Testis (tissue), 2 donors: ENCODE data around the gene ZBTB33.

ENCODE experiments used
- CTCF ChIP-seq, 3 experiments: fragments of 450-650 bp in 2 of 3; fragments of 200-600 bp in 1 of 3; sonication (generic) in 1 of 3; IDR thresholded peaks; one replicate each; pipeline ENCODE4 v1.5.1; 2016 to 2019; ENCODE audit warnings: antibody characterized with exemption in 3 of 3, mild to moderate bottlenecking in 2 of 3, moderate library complexity in 1 of 3
- POLR2A ChIP-seq: fragments of 450-650 bp; IDR thresholded peaks from one replicate; pipeline ENCODE4 v1.6.1; 2017; ENCODE audit warnings: antibody characterized with exemption, mild to moderate bottlenecking, moderate library complexity

GRCh38 chrX:120238933-120239332 lies 11.7 kb upstream of the ZBTB33 start:
- TF ChIP-seq CTCF (IDR thresholded peaks at IDR 0.05) (no peak), POLR2A (no peak)
